K562 (cell line): ENCODE results near the gene CTXN1. TPM values are rescaled to one million over a fixed set of nuclear protein-coding genes. Genes with fewer than 3 reads are reported as not detected.

ENCODE experiments used
- ATAC-seq: fragments of 200-7000 bp; cut with Tn5 transposase; 3 replicates; pipeline ENCODE4 v1.9.1; 2020; ENCODE audit warnings: moderate library complexity
- BruUV-seq: library from RNA; stranded (reverse); fragments of 400-500 nt; replicated peaks from 2 replicates; lab custom pipeline; 2021; lab: Mats Ljungman, UMichigan
- CTCF ChIA-PET: fragments of 300-600 bp; formaldehyde crosslinking; extraction: SDS; loops from one replicate; lab custom pipeline; 2021; ENCODE audit warnings: low intra/inter-chr PET ratio; lab: Yijun Ruan, JAX
- POLR2A ChIA-PET: fragments of 300-600, 350-650 bp; sonication (Branson Sonifier 250); formaldehyde crosslinking; extraction: SDS; loops from one replicate; lab custom pipeline; 2021; ENCODE audit warnings: antibody characterized with exemption, inconsistent platforms; lab: Yijun Ruan, JAX
- DNase-seq, 4 experiments: peaks; one replicate each; pipeline versions ENCODE4 v3.0.0 to v3.0.0-alpha.2; 2011 to 2018; ENCODE audit warnings: low spot score in 3 of 4, mixed read lengths in 3 of 4; ENCODE audit errors: extremely low read depth in 1 of 4
- FAIRE-seq: peaks from 2 replicates; lab custom pipeline; 2011; peaks lifted over from hg19 to GRCh38; lab: Jason Lieb, UNC
- H2AFZ ChIP-seq: 2 replicates; pipeline ENCODE4 v1.6.0; 2011; ENCODE audit warnings: low read depth, low read length, control low read depth, inconsistent platforms
- H3K27ac ChIP-seq: fragments of 200-600 bp; 3 replicates; pipeline ENCODE4 v1.8.0; 2011; ENCODE audit warnings: low read depth, mild to moderate bottlenecking, control low read depth, inconsistent platforms, low read length, moderate library complexity, mixed read lengths; ENCODE audit errors: extremely low read depth
- H3K27me3 ChIP-seq, 2 experiments: fragments of 300-600 bp in 1 of 2; 2 replicates in 1 of 2; 3 replicates in 1 of 2; pipeline versions ENCODE4 v1.6.0 to v1.8.0; 2011; ENCODE audit warnings: inconsistent platforms in 2 of 2, low read length in 2 of 2, mild to moderate bottlenecking in 1 of 2, mixed read lengths in 1 of 2, moderate library complexity in 1 of 2; ENCODE audit not compliant: control insufficient read depth in 2 of 2, insufficient read depth in 2 of 2
- H3K36me3 ChIP-seq: fragments of 300-600 bp; 3 replicates; pipeline ENCODE4 v1.8.0; 2011; ENCODE audit warnings: mild to moderate bottlenecking, low read length, inconsistent platforms; ENCODE audit not compliant: control insufficient read depth, insufficient read depth
- H3K4me1 ChIP-seq, 2 experiments: fragments of 200-600 bp in 1 of 2; replicated peaks in 1 of 2; 2 replicates in 1 of 2; 3 replicates in 1 of 2; pipeline versions ENCODE4 v1.5.1 to v1.8.0; 2011; ENCODE audit warnings: inconsistent platforms in 2 of 2, low read length in 2 of 2, mild to moderate bottlenecking in 1 of 2, mixed read lengths in 1 of 2, moderate library complexity in 1 of 2; ENCODE audit not compliant: control insufficient read depth in 2 of 2, insufficient read depth in 2 of 2
- H3K4me2 ChIP-seq: 2 replicates; pipeline ENCODE4 v1.6.1; 2011; ENCODE audit warnings: low read length, control low read depth, inconsistent platforms, mixed read lengths; ENCODE audit not compliant: insufficient read depth
- H3K4me3 ChIP-seq: fragments of 200-600 bp; sonication (generic), shearing (Covaris generic); 2 replicates; pipeline ENCODE4 v1.5.1; 2016; ENCODE audit warnings: control low read depth, inconsistent platforms
- H3K79me2 ChIP-seq: fragments of 200-600 bp; 3 replicates; pipeline ENCODE4 v1.8.0; 2011; ENCODE audit warnings: low read length, inconsistent platforms; ENCODE audit not compliant: control insufficient read depth, insufficient read depth
- H3K9ac ChIP-seq, 2 experiments: 2 replicates each; pipeline versions ENCODE4 v1.6.0 to v1.6.1; 2011; ENCODE audit warnings: low read depth in 2 of 2, low read length in 2 of 2, control low read depth in 1 of 2, inconsistent platforms in 1 of 2, mild to moderate bottlenecking in 1 of 2, mixed read lengths in 1 of 2; ENCODE audit not compliant: insufficient read depth in 1 of 2
- H3K9me1 ChIP-seq: one replicate; pipeline ENCODE4 v1.6.0; 2011; ENCODE audit warnings: inconsistent platforms, mild to moderate bottlenecking, low read length, moderate library complexity; ENCODE audit not compliant: control insufficient read depth, insufficient read depth
- H3K9me3 ChIP-seq: replicated peaks from 2 replicates; pipeline ENCODE4 v1.5.1; 2011; ENCODE audit warnings: low read depth, low read length, inconsistent platforms; ENCODE audit not compliant: control insufficient read depth, insufficient read depth
- H4K20me1 ChIP-seq: replicated peaks from 2 replicates; pipeline ENCODE4 v1.6.1; 2011; ENCODE audit warnings: low read length, inconsistent platforms, mixed read lengths; ENCODE audit not compliant: control insufficient read depth, insufficient read depth
- FOXK2 ChIP-seq, 2 experiments: fragments of 450-650 bp; IDR thresholded peaks in 1 of 2; conservative IDR thresholded peaks in 1 of 2; 2 replicates each; pipeline ENCODE4 v1.6.1; 2016; ENCODE audit warnings: low read depth in 2 of 2, mild to moderate bottlenecking in 1 of 2
- HINFP ChIP-seq: fragments of 450-650 bp; conservative IDR thresholded peaks from 2 replicates; pipeline ENCODE4 v1.6.1; 2016; ENCODE audit warnings: missing genetic modification characterization, low read depth, mild to moderate bottlenecking, control low read depth, missing compliant biosample characterization
- NRF1 ChIP-seq, 2 experiments: fragments of 450-650 bp; IDR thresholded peaks in 1 of 2; conservative IDR thresholded peaks in 1 of 2; 2 replicates each; pipeline ENCODE4 v1.6.1; 2014; ENCODE audit warnings: mild to moderate bottlenecking in 2 of 2
- PCBP1 ChIP-seq: fragments of 200-400 bp; formaldehyde crosslinking; IDR thresholded peaks from 2 replicates; pipeline ENCODE4 v1.6.1; 2018; ENCODE audit warnings: mild to moderate bottlenecking, low read depth, low read length; ENCODE audit not compliant: poor library complexity, severe bottlenecking
- POLR2G ChIP-seq: fragments of 200-400 bp; formaldehyde crosslinking; IDR thresholded peaks from 2 replicates; pipeline ENCODE4 v1.6.1; 2017; ENCODE audit warnings: low read depth, mild to moderate bottlenecking, antibody characterized with exemption, low read length, moderate library complexity
- RBFOX2 ChIP-seq: fragments of 200-400 bp; formaldehyde crosslinking; IDR thresholded peaks from 2 replicates; pipeline ENCODE4 v1.6.1; 2017; ENCODE audit warnings: low read depth, mild to moderate bottlenecking, low read length, moderate library complexity
- SMARCB1 ChIP-seq: IDR thresholded peaks from 2 replicates; pipeline ENCODE4 v1.6.1; 2011; ENCODE audit warnings: improper control_type of control experiment, low read depth; ENCODE audit not compliant: insufficient read length
- ZBTB17 ChIP-seq: fragments of 450-650 bp; formaldehyde crosslinking; IDR thresholded peaks from 2 replicates; pipeline ENCODE4 v1.4.0; 2020; ENCODE audit warnings: mild to moderate bottlenecking
- ZNF239 ChIP-seq: fragments of 250-450 bp; sonication (Bioruptor Pico); IDR thresholded peaks from 2 replicates; pipeline ENCODE4 v1.4.0; 2020; ENCODE audit warnings: mild to moderate bottlenecking
- WGBS: fragments of 100-300 bp; shearing (Covaris generic); methylation state at CpG from one replicate; pipeline ENCODE4 v1.1.6; 2016; ENCODE audit warnings: low coverage, mixed read lengths; ENCODE audit not compliant: insufficient coverage; ENCODE audit errors: missing lambda C conversion rate; 5-methylcytosine and 5-hydroxymethylcytosine counted together
- in situ Hi-C: fragments of 300-500 bp; cut with MboI; formaldehyde crosslinking; loops from 4 replicates; pipeline ENCODE4 v1.15.0; 2018; ENCODE audit warnings: inconsistent platforms, mixed read lengths
- intact Hi-C: fragments of 100-400 bp; cut with micrococcal nuclease; formaldehyde crosslinking; loops from 2 replicates; pipeline ENCODE4 v1.14.2; 2022
- polyA plus RNA-seq, 8 experiments: library from polyadenylated mRNA; depleted of rRNA in 4 of 8; stranded (reverse) in 5 of 8; unstranded in 3 of 8; fragments of >200 nt; fragmentation: Nextera tagmentation in 2 of 8; fragmentation: Illumina TruSeq in 1 of 8; extraction: Ambion mirVana in 2 of 8; extraction: Trizol in 1 of 8; gene quantifications; 2 replicates each; pipeline versions ENCODE4 v1.2.1 to v1.2.3, GENCODE V29; 2011 to 2014; ENCODE audit warnings: inconsistent platforms in 1 of 8, missing spikeins in 1 of 8
- total RNA-seq, 7 experiments: library from RNA; depleted of rRNA in 6 of 7; stranded (reverse); fragments of >200 nt in 6 of 7; fragmentation: Illumina TruSeq in 2 of 7; extraction: Trizol in 2 of 7; gene quantifications; 2 replicates each; pipeline versions ENCODE4 v1.2.1 to v1.2.3, GENCODE V29; 2011 to 2021; ENCODE audit warnings: low replicate concordance in 1 of 7

Gene CTXN1
- total and polyA plus RNA-seq, 9 of the 15 experiments (the other 6 are each of a cell fraction or from before 2014, with no cell fraction given), result 0.15 to 37.4 (median 1.8) TPM; not detected in 2

GRCh38 chr19:7926021-7926726 is at the start of gene CTXN1 (continued):
- TF ChIP-seq PCBP1 (no peak), HINFP (no peak), NRF1 (conservative IDR thresholded peaks at IDR 0.05 in 1 of 2, IDR thresholded peaks at IDR 0.05 in 1 of 2) (peak; percentile 85 to 87), SMARCB1 (no peak), ZNF239 (CRISPR knock-in tag) (no peak), RBFOX2 (peak; percentile 59; the same call in 1 of the 2 replicates), ZBTB17 (peak; percentile 50; the same call in 1 of the 2 replicates)

GRCh38 chr19:7975037-7975436 is 49.1 kb upstream of the CTXN1 start:
- in situ Hi-C loops, result no loop called here
- Histone ChIP-seq H3K79me2 (peaks cover 11% of the 10 kb centered on the region; the same call in 2 of the 3 replicates), H3K36me3 (peaks cover 87% of the 10 kb centered on the region; the same call in 2 of the 3 replicates), H4K20me1 (peaks cover 8% of the 10 kb centered on the region), H3K4me1 (peaks cover 0 to 11% of the 10 kb centered on the region in 2 experiments; a peak in 2 of 5 replicates), H3K9me3 (no peaks in the 10 kb centered on the region), H3K9me1 (peaks cover 3% of the 10 kb centered on the region), H2AFZ (no peak overlapping the region), H3K27me3 (no peaks in the 10 kb centered on the region), H3K9ac (no peak overlapping the region), H3K4me2 (no peak overlapping the region), H3K4me3 (no peak overlapping the region), H3K27ac (no peak overlapping the region)
- intact Hi-C loops, result no loop called here
- CTCF ChIA-PET, result no interaction called here
- no peak for ATAC-seq
- BruUV-seq, result no TSS peak
- TF ChIP-seq FOXK2 (conservative IDR thresholded peaks at IDR 0.05 in 1 of 2, IDR thresholded peaks at IDR 0.05 in 1 of 2; ENCODE audit: low read depth in 2 of 2) (no peak), POLR2G (peak; percentile 36)
- WGBS, result 87% methylated on average over 4 of the region's 7 CpGs
- POLR2A ChIA-PET, result interaction anchor here (0.7 kb wide), 1 partner anchor 31 kb away, joined by 3 read pairs; the partner anchor contains the start of gene TIMM44
- DNase-seq, result no peak
- no peak for FAIRE-seq
